AG10803 (cell line): Measurements from ENCODE around the gene MFAP4.
A peak's percentile ranks its signal among the peaks of the same experiment; 100 is the strongest.

Experiments
- DNase-seq: peaks from one replicate; pipeline ENCODE4 v3.0.0; 2010; ENCODE audit warnings: low read depth
- H3K4me3 ChIP-seq: 2 replicates; pipeline ENCODE4 v1.5.1; 2011; ENCODE audit warnings: mild to moderate bottlenecking, low read length, control low read depth
- CTCF ChIP-seq: conservative IDR thresholded peaks from 2 replicates; pipeline ENCODE4 v1.5.1; 2011; ENCODE audit warnings: mild to moderate bottlenecking, low read length, control low read depth, inconsistent platforms

MFAP4 gene

DNA sequence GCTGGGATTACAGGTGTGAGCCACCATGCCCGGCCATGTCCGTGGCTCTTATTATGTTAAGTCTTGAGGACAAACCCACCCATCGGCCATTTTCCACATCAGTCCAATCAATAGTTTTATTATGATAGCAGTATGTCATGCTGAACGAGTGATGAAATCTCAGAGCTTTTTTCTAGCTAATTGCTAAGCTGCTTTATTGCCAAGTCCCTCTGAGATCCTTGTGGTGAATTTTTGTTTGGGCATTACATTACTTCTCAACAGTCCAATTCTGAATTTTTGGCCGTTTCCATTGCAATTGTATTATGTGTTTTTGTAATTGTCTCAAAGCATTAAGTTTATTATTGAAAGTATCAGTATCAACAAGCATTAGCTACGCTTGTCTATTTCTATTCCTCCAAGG, 34.9 kb upstream of the MFAP4 start:
- DNase-seq: no peak
- TF ChIP-seq CTCF: no peak
- H3K4me3 ChIP-seq: no peak overlapping the region

DNA sequence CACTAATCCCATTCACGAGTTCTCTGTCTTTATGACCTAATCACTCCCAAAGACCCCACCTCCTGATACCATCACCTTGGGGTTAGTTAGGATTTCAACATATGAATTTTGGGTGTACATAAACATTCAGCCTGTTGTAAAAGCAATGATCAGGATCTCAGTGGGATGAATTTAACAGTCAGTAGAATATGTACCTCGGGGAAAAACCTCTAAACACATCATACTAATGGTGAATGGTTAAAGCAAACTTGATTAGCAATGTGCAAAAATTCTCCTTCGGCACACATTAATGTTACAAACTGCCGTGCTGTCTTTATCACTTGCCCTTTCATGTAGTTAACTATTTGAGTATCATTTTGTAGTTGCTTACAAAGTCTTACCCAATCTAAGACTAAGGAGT, 34.2 kb upstream of the MFAP4 start:
- DNase-seq: no peak
- TF ChIP-seq CTCF: no peak
- no peak overlapping the region for H3K4me3 ChIP-seq

DNA sequence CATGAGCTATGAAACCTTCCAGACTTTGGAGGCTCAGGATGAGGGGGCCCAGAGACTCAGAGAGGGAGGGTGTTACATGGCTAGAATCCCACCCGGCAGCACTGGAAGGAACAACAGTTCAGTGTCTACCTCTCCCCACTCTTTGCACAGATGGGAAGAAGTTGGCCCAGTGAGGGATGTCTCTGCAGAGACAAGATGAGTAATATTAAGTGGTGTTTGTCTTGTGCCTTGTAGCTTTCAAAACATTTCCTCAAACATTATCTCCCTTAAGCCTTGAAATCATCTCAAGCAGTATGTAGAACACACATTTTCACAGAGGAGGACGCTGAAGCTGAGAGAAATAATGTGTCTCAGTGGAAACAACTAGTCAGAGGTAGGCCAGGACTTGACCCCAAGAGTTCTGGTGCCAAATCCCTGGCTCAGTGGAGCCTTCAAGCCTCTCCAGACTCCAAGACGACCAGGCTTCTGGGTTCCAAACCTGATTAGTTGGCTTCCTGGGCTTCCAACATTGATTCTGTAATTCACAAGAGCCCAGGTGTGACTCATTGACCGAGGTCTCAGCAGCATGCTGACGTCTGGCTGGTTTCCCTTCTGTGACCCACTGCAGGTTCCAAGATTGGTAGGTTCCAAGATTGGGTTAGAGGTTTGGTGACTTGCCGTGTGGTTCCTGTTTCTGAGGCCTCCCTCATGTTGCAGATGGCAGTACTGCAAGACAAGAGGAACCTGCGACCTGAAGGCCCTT, 31.4 kb upstream of the MFAP4 start:
- H3K4me3 ChIP-seq: no peak overlapping the region
- TF ChIP-seq CTCF: no peak; the same call in 1 of the 2 replicates
- DNase-seq: peak; percentile 44

- TF ChIP-seq CTCF: no peak
Measured at GRCh38 chr17:19417611-19418010, 30.6 kb upstream of the MFAP4 start.

DNA sequence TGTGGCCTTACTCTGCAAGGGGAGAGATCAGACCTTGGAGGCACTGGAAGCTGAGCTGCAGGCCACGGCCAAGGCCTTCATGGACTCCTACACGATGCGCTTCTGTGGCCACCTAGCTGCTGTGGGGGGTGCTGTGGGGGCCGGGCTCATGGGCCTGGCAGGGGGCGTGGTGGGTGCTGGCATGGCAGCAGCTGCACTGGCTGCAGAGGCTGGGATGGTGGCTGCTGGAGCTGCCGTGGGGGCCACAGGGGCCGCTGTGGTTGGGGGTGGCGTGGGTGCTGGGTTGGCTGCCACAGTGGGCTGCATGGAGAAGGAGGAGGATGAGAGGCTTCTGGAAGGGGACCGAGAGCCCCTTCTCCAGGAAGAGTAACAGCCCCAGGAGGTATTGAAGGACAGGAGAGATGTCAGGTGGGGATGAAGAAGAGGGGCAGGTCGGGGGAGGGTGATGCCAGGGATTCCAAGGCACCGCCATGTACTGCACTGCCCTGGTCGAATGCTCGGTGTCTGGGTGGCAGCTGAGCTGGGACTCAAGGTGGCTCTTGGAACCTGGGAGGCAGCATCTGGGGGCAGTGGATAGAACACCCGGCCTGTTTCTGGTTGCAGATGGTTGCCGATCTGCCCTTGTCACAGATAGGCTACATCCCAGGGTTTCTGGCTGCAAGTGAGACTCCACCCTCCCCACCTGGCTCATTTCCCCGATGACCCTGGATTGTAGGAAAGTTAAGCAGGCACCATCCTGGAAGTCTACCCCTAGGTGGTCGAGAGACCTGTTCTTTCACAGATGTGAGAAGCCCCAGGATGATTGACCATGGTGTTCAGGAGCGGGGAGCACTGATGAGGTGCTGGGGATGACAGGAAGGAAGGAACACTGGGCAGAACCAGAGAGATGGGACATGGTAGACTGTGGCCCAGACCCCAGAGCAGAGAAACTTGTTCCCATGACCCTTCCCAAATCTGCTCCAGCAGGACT, 29.1 kb upstream of the MFAP4 start:
- H3K4me3 ChIP-seq: no peak overlapping the region
- no peak for DNase-seq
- TF ChIP-seq CTCF: no peak

More at GRCh38 chr17:19417611-19418010, 30.6 kb upstream of the MFAP4 start:
- no peak for DNase-seq
- no peak overlapping the region for H3K4me3 ChIP-seq

DNA sequence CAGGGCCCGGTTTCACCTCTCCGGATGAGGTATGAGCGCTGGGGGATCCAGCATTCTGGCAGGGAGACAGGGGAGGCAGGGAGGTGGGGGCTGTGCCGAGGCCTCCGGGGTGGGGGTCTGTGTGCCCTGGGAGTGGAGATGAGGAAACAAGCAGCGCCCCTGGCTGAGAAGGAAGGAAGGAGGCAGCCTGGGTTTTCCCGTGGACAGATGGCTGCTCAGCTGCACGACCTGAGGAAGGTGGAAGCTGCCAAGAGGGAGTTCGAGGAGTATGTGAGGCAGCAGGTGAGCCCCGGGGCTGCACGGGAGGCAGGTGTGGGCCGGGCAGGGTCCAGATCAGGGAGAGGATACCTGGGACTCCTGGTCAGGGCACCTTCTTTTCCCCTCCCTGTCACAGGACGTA, 28.3 kb upstream of the MFAP4 start:
- TF ChIP-seq CTCF: no peak
- DNase-seq: no peak
- no peak overlapping the region for H3K4me3 ChIP-seq
